NT2/D1 (cell line): ENCODE results near the gene A1BG.

ENCODE experiments used
- YY1 ChIP-seq: IDR thresholded peaks from 2 replicates; pipeline ENCODE4 v1.6.1; 2011; ENCODE audit not compliant: insufficient read length, insufficient read depth
- ZNF274 ChIP-seq: IDR thresholded peaks from 2 replicates; pipeline ENCODE4 v1.6.1; 2011; ENCODE audit warnings: mild to moderate bottlenecking, low read depth, low read length

GRCh38 chr19:58392945-58393724 lies 39.8 kb upstream of the A1BG start:
- TF ChIP-seq YY1 (no peak), ZNF274 (no peak)
